GM19468 (cell line): ENCODE results near the gene TNKS2.
"Not testable (repeated sequence)": the region's sequence is repeated elsewhere in the genome, so short reads cannot be mapped to it uniquely, and the experiment has no call there.

Experiments used
- ATAC-seq: cut with Tn5 transposase; IDR thresholded peaks from one replicate; pipeline ENCODE4 v1.9.1; 2021; ENCODE audit warnings: mild to moderate bottlenecking, moderate library complexity, moderate number of reproducible peaks; ENCODE audit not compliant: unreplicated experiment; ENCODE audit errors: extremely low read depth

Gene TNKS2

GRCh38 chr10:91864099-91864498, 65.9 kb downstream of the TNKS2 start:
- no peak for ATAC-seq

DNA sequence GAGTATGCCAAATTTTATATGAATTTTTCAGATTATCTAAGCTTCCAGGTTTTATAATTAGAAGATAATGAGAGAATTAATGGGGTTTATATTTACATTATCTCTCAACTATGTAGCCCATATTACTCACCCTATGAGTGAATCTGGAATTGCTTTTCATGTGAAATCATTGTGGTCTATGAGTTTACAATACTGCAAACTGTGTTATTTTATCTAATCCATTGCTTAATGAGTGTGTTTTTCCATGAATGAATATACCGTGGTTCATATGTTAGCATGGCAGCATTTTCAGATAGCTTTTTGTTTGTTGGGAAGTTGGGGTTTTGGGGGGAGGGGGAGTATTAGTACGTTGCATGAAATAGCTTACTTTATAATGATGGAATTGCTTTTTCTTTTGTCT, 66.5 kb downstream of the TNKS2 start:
- no peak for ATAC-seq

- ATAC-seq: no peak
Measured at GRCh38 chr10:91865562-91866081, 67.4 kb downstream of the TNKS2 start.

DNA sequence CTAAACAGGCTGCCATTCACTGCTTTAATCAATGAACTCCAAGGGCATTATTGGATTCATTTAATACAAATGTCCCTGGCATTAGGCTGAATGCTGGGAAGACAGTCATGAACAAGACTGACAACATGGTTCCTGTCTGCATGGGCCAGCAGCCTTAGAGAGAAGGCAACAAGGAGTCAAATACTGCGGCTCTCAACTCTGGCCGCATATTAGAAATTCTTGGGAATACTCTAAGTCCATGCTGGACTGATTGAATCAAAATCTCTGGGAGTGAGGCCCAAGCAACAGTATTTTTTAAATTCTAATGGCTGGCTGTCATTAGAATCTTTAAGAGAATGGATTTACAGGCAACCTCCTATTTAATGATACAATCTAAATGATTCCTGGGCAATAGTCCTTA, 76.9 kb downstream of the TNKS2 start:
- ATAC-seq: no peak

GRCh38 chr10:91875779-91876178, 77.6 kb downstream of the TNKS2 start:
- no peak for ATAC-seq

- ATAC-seq: no peak
Measured at GRCh38 chr10:91879515-91880170, 81.4 kb downstream of the TNKS2 start.

- ATAC-seq: no peak
Measured at GRCh38 chr10:91880310-91880709, 82.1 kb downstream of the TNKS2 start.

DNA sequence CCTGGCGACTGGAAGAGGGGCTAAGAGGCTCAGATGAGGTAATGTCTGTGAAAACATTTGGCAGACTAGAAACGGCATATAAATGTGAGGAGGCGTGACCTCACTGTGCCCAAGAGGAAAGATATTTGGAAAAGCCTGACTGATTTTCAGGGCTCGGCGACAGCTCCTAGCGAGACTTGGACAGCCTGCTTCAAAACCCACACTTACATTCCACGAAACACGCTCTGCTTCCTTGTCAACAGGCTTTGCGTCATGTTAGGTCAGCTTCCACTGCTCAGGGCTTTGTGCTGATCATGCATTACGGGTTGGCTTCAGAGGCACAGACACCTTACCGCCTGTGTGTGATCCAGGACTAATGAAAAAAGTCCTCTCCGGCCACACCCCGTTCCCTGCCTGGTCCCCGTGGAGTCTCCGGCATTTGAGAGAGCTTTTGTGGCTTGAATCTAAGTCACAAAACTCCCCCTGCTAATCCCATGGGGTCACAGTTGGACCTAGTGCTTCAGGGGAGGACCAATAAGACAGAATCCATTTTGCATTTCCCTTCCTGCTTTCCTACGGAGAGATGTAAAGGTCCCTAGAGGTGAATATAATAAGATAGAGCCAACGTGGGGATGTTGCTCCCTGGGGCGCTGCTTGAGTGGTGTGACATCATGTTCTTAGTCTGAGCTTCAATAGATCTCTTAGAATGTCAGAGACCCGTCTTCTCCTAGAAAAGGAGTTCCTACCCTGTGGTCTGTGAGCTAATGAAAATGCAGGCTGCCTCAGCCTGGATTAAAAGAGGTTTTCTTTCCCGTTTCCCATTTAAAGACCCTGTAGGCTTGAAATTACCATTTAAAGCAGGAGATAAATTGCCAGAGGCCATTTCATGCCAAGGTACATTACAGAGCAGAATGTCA, 85.6 kb downstream of the TNKS2 start:
- ATAC-seq: no peak

DNA sequence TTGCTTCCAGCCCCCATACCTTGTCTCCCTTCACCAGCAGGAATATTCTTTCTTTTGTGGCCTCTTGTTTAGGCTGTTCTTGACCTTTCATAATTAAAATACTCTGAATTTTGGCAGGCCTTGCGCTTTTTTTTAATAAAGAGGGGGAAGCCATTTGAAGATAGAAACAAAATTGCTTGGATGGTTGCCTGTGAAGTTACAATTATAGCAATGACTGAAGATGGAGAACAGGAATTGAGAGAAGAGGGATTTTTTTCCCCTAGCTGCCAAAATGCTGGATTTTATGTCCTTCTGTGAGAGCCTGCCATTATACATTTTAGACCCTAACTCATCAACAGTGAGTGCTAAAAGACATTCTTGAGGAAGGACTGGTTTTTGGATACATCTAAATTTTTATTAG, 86.3 kb downstream of the TNKS2 start:
- ATAC-seq: no peak

- ATAC-seq: no peak
Measured at GRCh38 chr10:91885362-91886079, 87.3 kb downstream of the TNKS2 start.

- no peak for ATAC-seq
Measured at GRCh38 chr10:91886954-91887271, 88.7 kb downstream of the TNKS2 start.

GRCh38 chr10:91887272-91888076, 89.2 kb downstream of the TNKS2 start:
- ATAC-seq: no peak

DNA sequence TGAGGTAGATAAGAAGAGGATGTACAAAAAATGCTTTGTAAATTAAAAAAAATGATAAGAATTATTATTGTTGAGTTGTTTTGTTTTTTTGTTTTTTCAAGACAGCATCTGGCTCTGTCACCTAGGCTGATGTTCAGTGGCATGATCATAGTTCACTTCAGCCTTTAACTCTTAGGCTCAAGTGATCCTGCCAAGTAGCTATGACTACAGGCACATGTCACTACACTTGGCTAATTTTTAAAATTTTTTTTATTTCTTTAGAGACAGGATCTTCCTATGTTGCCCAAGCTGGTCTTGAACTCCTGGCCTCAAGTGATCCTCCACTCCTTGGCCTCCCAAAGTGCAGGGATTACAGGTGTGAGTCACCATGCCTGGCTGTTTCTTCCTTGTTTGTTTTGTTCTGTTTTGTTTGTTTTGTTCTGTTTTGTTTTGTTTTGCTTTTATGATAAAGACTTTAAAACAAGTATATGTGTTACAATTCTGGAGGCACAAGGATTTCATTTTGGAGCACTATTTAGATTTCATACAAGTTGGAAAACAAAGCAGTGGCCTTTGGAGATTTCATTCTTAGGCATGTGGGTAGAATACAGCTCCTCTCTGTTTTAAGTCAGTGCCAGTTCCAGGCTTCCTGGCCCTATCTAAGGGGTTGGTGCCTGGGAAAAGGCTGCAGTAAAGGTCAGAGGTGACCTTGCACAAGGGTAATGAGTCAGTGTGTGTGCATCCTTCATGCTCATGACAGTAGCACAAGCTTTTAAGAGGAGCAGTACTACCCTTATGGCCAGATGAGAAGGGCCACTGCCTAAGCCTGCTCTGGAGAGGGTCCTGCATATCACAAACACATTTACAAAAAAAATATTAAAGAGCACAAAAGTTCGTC, 93.1 kb downstream of the TNKS2 start:
- ATAC-seq: no peak

DNA sequence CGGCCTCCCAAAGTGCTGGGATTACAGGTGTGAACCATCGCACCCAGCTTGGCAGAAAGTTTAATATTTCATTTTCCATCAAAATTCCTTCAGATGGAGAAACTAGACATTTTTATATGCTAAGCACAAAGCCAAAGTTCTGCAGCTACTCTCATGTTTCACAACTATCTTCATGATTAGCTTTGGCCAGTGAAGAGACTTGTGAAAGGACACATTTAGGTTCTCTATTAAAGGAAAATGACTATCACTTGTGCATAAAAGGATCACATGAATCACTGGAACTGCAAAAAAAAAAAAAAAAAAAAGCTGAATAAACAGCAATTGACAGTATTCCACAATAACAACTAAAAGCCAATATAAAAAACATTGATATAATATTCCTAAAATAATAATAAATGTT, 94.8 kb downstream of the TNKS2 start:
- no peak for ATAC-seq

DNA sequence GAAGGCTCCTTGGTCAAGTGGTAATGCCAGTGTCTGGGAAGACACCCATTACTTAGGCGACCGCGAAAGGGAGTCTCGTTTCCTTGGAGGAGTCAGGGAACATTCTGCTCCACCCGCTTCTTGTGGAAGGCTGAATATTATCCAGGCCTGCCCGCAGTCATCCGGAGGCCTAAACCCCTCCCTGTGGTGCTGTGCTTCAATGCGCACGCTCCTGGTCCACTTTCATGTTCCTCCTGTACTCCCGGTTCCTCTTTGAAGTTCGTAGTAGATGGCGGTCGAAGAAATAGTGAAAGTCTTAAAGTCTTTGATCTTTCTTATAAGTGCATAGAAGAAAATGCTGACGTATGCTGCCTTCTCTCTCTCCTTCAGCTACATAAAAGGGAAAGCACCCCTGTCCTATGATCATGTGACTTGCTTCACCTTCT, 96.0 kb downstream of the TNKS2 start:
- not testable (repeated sequence) for ATAC-seq

- no peak for ATAC-seq
Measured at GRCh38 chr10:91896212-91896756, 98.1 kb downstream of the TNKS2 start.

DNA sequence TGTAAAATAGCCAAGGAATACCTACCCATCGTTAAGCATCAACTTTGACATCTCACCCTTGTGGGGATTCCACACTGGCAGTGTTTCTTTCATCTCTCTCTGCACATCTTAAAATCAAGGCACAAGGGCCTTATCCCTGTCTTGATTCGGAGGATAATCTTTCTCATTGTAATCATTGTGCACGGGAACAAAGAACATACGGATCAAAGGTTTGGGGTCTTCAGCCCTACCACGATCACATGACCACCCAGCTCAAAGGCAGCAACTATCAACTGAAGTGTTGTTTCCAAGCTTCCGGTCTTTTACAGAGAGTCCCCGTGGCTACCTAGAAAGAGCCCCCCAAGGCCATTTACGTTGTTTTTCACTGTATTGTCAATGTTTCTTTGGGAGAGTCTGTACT, 99.2 kb downstream of the TNKS2 start:
- ATAC-seq: no peak

GRCh38 chr10:91901784-91902677, 103.8 kb downstream of the TNKS2 start:
- no peak for ATAC-seq
